ENCODE data around the gene MUC2.

DNA sequence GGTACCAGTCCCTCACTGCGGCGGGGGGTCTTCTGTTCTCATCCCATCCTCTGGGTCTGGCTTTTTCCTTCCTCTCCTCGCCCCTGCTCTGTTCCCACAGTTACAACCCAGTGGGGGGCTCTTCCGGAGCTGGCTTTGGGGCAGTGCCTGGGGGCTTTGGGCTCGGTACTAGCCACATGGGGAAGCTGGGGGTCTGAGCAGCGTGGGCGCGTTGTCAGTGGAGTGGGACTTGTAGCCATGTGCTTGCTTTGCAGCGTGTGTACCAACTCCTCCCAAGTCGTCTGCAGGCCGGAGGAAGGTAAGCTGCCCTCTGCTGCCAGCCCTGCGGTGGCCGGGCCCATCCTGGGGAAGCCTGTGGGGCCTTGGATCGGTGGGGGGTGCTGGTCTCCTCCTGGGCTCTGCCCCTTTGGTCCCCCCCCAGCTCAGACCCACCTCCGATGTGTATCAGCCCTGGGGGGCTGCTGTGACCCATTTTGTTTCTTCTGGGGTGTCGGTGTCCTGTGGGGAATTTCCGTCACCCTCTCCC, 17.5 kb downstream of the MUC2 start:
- TF ChIP-seq, protein P1, sequence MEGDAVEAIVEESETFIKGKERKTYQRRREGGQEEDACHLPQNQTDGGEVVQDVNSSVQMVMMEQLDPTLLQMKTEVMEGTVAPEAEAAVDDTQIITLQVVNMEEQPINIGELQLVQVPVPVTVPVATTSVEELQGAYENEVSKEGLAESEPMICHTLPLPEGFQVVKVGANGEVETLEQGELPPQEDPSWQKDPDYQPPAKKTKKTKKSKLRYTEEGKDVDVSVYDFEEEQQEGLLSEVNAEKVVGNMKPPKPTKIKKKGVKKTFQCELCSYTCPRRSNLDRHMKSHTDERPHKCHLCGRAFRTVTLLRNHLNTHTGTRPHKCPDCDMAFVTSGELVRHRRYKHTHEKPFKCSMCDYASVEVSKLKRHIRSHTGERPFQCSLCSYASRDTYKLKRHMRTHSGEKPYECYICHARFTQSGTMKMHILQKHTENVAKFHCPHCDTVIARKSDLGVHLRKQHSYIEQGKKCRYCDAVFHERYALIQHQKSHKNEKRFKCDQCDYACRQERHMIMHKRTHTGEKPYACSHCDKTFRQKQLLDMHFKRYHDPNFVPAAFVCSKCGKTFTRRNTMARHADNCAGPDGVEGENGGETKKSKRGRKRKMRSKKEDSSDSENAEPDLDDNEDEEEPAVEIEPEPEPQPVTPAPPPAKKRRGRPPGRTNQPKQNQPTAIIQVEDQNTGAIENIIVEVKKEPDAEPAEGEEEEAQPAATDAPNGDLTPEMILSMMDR (conservative IDR thresholded peaks at IDR 0.05; ENCODE audit: low read length) = no peak
- no peak for TF ChIP-seq EZH2phosphoT487 (IDR thresholded peaks at IDR 0.05; ENCODE audit: borderline replicate concordance, low read depth, low read length)
